GM12872 (cell line): ENCODE data around the gene SKAP1.

ENCODE experiments used
- CTCF ChIP-seq: IDR thresholded peaks from 3 replicates; pipeline ENCODE4 v1.5.1; 2011; ENCODE audit warnings: low read depth, mild to moderate bottlenecking, low read length, moderate library complexity; ENCODE audit not compliant: insufficient read depth

The SKAP1 gene

GRCh38 chr17:48106802-48107136 lies 323.2 kb downstream of the SKAP1 start:
- TF ChIP-seq CTCF, result no peak

- TF ChIP-seq CTCF, result no peak
Measured at GRCh38 chr17:48104440-48104839, 325.6 kb downstream of the SKAP1 start.

- no peak for TF ChIP-seq CTCF
Measured at GRCh38 chr17:48102798-48103715, 327.0 kb downstream of the SKAP1 start.

GRCh38 chr17:48102043-48102750 lies 327.8 kb downstream of the SKAP1 start:
- no peak for TF ChIP-seq CTCF

- TF ChIP-seq CTCF, result no peak
Measured at GRCh38 chr17:48101012-48101720, 328.8 kb downstream of the SKAP1 start, which contains the start of gene CBX1. Gene CBX1 (minus strand): TSS chr17:48101478. CDS start chr17:48077004, 24,474 bp downstream.

- TF ChIP-seq CTCF, result no peak
Measured at GRCh38 chr17:48100591-48101011, 329.4 kb downstream of the SKAP1 start.

GRCh38 chr17:48100160-48100559 lies 329.9 kb downstream of the SKAP1 start:
- TF ChIP-seq CTCF, result no peak
